Fibroblast of lung (primary cell): ENCODE data around the gene CCDC34. TPM values are rescaled to one million over a fixed set of nuclear protein-coding genes. Genes with fewer than 3 reads are reported as not detected.
"Not testable (repeated sequence)": the region's sequence is repeated elsewhere in the genome, so short reads cannot be mapped to it uniquely, and the experiment has no call there.

Experiments used
- DNase-seq, 2 donors: peaks; one replicate each; pipeline versions ENCODE4 v3.0.0 to v3.0.0-alpha.2; 2010; ENCODE audit warnings: low read depth in 2 of 2
- H2AFZ ChIP-seq: 2 replicates; pipeline ENCODE4 v1.5.1; 2012; ENCODE audit warnings: low read length, control low read depth, inconsistent platforms
- H3K27ac ChIP-seq: 2 replicates; pipeline ENCODE4 v1.5.1; 2011; ENCODE audit warnings: low read length, control low read depth; ENCODE audit not compliant: insufficient read depth
- H3K27me3 ChIP-seq: 2 replicates; pipeline ENCODE4 v1.5.1; 2011; ENCODE audit warnings: mild to moderate bottlenecking, low read length; ENCODE audit not compliant: control insufficient read depth, insufficient read depth
- H3K36me3 ChIP-seq: 2 replicates; pipeline ENCODE4 v1.5.1; 2011; ENCODE audit warnings: low read length; ENCODE audit not compliant: control insufficient read depth, insufficient read depth
- H3K4me1 ChIP-seq: 2 replicates; pipeline ENCODE4 v1.5.1; 2011; ENCODE audit warnings: low read length; ENCODE audit not compliant: control insufficient read depth, insufficient read depth; ENCODE audit errors: extremely low read depth
- H3K4me2 ChIP-seq: 2 replicates; pipeline ENCODE4 v1.5.1; 2011; ENCODE audit warnings: low read length, control low read depth; ENCODE audit not compliant: insufficient read depth; ENCODE audit errors: extremely low read depth
- H3K4me3 ChIP-seq, 4 experiments: fragments of 200-600 bp in 1 of 4; sonication (generic) in 1 of 4; replicated peaks in 1 of 4; 2 replicates each; pipeline ENCODE4 v1.5.1; 2011 to 2016; ENCODE audit warnings: low read length in 4 of 4, low read depth in 3 of 4, mild to moderate bottlenecking in 3 of 4, control low read depth in 2 of 4, inconsistent platforms in 1 of 4, mixed read lengths in 1 of 4; ENCODE audit not compliant: insufficient read depth in 1 of 4; ENCODE audit errors: control extremely low read depth in 1 of 4
- H3K79me2 ChIP-seq: 2 replicates; pipeline ENCODE4 v1.5.1; 2012; ENCODE audit warnings: mild to moderate bottlenecking, low read length, inconsistent platforms; ENCODE audit not compliant: control insufficient read depth, insufficient read depth
- H3K9ac ChIP-seq: 2 replicates; pipeline ENCODE4 v1.5.1; 2011; ENCODE audit warnings: mild to moderate bottlenecking, low read length, control low read depth; ENCODE audit not compliant: insufficient read depth
- H3K9me3 ChIP-seq: 2 replicates; pipeline ENCODE4 v1.5.1; 2012; ENCODE audit warnings: low read depth, low read length; ENCODE audit not compliant: control insufficient read depth, insufficient read depth
- H4K20me1 ChIP-seq: 2 replicates; pipeline ENCODE4 v1.5.1; 2011; ENCODE audit warnings: low read length; ENCODE audit not compliant: control insufficient read depth, insufficient read depth; ENCODE audit errors: extremely low read depth
- EZH2 ChIP-seq: IDR thresholded peaks from 2 replicates; pipeline ENCODE4 v1.5.1; 2012; ENCODE audit warnings: low read length, control low read depth, mild to moderate bottlenecking; ENCODE audit errors: missing control alignments
- polyA plus RNA-seq, 2 donors: library from polyadenylated mRNA; depleted of rRNA in 1 of 2; stranded (reverse) in 1 of 2; unstranded in 1 of 2; fragments of >200 nt; gene quantifications; 2 replicates each; pipeline ENCODE4 v1.2.1, GENCODE V29; 2011 to 2012; ENCODE audit warnings: missing spikeins in 1 of 2
- total RNA-seq: library from RNA; depleted of rRNA; stranded (reverse); fragments of >200 nt; gene quantifications from 2 replicates; pipeline ENCODE4 v1.2.1, GENCODE V29; 2014
- TF ChIP-seq, protein P1 (sequence below), 2 donors: IDR thresholded peaks in 1 of 2; conservative IDR thresholded peaks in 1 of 2; 1 replicate in 1 of 2; 2 replicates in 1 of 2; pipeline ENCODE4 v1.5.1; 2011 to 2012; ENCODE audit warnings: low read length in 2 of 2, control low read depth in 1 of 2, inconsistent platforms in 1 of 2, low read depth in 1 of 2, mild to moderate bottlenecking in 1 of 2

Gene CCDC34
- total and polyA plus RNA-seq, 2 donors (not counting 1 experiment from before 2014, with no cell fraction given): 3.8 to 4.6 TPM

DNA sequence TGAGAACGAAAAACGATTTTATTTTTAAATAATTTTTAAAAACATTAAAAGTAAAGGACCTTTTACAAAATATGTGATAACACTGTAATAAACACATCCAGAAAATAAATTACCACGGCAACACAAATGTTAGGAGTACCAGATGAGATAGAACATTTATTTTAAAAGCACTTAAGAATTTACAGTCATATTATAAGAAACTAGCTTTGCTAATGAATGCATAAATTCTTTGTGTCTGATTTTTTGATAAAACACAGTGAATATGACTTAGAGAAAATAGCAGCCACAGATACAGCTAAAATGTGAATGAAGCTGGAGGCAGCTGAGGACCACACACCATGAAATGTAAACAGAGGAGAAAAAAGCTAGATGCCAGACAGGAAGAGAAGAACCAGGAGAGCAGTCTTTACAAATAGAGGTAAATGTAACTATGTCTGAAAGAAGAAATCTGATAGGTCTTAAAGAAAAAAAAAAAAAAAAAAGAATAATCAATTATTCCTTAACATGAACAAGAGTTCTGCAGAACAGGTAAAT lies 14.6 kb downstream of the CCDC34 start:
- no peak overlapping the region for H3K27ac ChIP-seq
- no peak overlapping the region for H3K4me3 ChIP-seq
- H3K27me3 ChIP-seq: no peaks in the 10 kb centered on the region
- no peaks in the 10 kb centered on the region for H3K4me1 ChIP-seq
- TF ChIP-seq, protein P1, sequence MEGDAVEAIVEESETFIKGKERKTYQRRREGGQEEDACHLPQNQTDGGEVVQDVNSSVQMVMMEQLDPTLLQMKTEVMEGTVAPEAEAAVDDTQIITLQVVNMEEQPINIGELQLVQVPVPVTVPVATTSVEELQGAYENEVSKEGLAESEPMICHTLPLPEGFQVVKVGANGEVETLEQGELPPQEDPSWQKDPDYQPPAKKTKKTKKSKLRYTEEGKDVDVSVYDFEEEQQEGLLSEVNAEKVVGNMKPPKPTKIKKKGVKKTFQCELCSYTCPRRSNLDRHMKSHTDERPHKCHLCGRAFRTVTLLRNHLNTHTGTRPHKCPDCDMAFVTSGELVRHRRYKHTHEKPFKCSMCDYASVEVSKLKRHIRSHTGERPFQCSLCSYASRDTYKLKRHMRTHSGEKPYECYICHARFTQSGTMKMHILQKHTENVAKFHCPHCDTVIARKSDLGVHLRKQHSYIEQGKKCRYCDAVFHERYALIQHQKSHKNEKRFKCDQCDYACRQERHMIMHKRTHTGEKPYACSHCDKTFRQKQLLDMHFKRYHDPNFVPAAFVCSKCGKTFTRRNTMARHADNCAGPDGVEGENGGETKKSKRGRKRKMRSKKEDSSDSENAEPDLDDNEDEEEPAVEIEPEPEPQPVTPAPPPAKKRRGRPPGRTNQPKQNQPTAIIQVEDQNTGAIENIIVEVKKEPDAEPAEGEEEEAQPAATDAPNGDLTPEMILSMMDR (conservative IDR thresholded peaks at IDR 0.05 in 1 of 2, IDR thresholded peaks at IDR 0.05 in 1 of 2; ENCODE audit: low read depth in 1 of 2, low read length in 2 of 2): no peak
- no peak for TF ChIP-seq EZH2
- no peak overlapping the region for H3K9ac ChIP-seq
- DNase-seq: no peak
- no peaks in the 10 kb centered on the region for H3K36me3 ChIP-seq
- no peak overlapping the region for H2AFZ ChIP-seq
- no peaks in the 10 kb centered on the region for H3K79me2 ChIP-seq
- H4K20me1 ChIP-seq: no peaks in the 10 kb centered on the region
- no peaks in the 10 kb centered on the region for H3K9me3 ChIP-seq
- H3K4me2 ChIP-seq: no peak overlapping the region

DNA sequence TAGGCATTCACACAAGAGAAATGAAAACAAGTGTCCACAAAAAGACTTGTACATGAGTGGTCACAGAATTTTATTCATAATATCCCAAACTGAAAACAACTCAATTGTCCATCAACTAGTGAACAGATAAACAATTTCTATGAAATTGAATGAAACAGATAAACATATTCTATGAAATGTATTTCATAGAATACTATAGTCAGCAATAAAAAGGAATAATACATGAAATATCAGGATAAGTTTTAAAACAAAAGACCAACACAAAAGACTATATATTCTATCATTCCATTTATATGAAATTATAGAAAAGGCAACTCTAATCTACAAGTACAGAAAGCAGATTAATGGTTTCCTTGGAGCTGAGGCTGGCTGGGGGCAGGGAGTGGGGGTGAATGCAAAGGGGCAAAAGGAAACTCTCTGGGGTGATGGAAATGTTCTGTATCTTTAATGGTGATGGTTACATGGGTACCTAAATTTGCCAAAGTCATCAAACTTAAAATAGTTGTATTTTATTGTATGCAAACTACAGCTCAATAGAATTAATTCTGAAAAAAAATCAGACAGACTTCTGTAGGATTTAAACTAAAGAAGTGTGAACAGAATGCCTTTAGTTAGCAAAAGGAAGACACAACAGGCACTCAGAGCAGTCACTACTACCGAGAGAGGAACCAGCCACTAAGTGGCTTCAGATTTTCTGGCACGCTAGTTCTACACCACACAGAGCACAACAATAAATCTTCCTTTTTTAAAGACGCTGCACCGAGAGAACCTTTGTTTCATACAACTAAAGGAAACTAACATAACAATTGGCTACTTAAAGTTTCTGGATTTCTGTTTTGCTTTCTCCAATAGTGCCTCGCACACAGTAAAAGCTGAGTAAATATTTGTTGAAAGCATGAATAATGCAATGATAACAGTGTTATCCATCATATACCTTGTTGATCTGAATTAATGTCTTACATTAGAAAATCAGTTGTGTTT lies 15.4 kb downstream of the CCDC34 start:
- Histone ChIP-seq H3K79me2 (no peaks in the 10 kb centered on the region), H4K20me1 (no peaks in the 10 kb centered on the region), H3K4me2 (peak overlapping the region; percentile 51), H3K27me3 (no peaks in the 10 kb centered on the region), H3K4me1 (no peaks in the 10 kb centered on the region), H3K27ac (no peak overlapping the region), H3K9ac (no peak overlapping the region), H3K36me3 (no peaks in the 10 kb centered on the region), H2AFZ (peak overlapping the region; percentile 60), H3K9me3 (no peaks in the 10 kb centered on the region), H3K4me3 (no peak overlapping the region)
- DNase-seq: no peak
- TF ChIP-seq, protein P1 (conservative IDR thresholded peaks at IDR 0.05 in 1 of 2, IDR thresholded peaks at IDR 0.05 in 1 of 2; ENCODE audit: low read depth in 1 of 2, low read length in 2 of 2): no peak
- TF ChIP-seq EZH2: no peak

DNA sequence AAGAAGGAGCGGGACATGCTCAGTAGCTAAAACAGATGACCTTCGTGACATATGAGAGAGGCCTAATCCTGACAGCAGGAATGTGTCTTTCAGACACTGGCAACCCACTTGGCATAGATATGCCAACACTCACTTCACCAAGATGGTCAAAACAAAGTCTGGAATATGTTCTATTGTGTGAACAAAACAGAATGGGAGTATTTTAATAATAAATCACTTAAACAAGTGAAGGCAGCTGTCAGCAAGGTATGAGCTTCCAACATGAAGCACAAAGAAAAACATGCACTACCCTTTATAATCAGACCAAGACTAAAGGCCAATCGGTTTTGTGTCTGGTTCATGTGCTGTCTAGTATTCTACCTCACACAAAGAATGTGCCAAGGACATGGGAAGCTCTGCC lies 23.1 kb downstream of the CCDC34 start:
- Histone ChIP-seq H3K27ac (no peak overlapping the region), H3K9ac (no peak overlapping the region)
- TF ChIP-seq, protein P1 (conservative IDR thresholded peaks at IDR 0.05 in 1 of 2, IDR thresholded peaks at IDR 0.05 in 1 of 2; ENCODE audit: low read depth in 1 of 2, low read length in 2 of 2): no peak
- TF ChIP-seq EZH2: no peak

DNA sequence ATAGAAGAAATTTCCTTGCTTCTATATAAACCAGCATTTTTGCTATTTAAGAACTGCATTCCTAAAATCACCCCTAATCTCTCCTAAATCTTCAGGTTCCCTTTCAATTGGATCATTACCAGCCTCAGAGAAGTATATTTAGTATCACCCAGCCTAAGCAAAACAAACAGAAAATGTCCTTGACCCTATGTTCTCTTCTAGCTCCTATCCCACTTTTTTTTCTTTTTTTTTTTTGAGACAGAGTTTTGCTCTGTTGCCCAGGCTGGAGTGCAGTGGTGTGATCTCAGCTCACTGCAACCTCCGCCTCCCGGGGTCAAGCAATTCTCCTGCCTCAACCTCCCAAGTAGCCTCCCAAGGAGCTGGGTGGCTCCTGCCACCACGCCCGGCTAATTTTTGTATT lies 28.3 kb downstream of the CCDC34 start:
- not testable (repeated sequence) for DNase-seq, H3K27ac ChIP-seq, H3K9me3 ChIP-seq, H3K4me1 ChIP-seq, H3K4me2 ChIP-seq, H3K27me3 ChIP-seq, H3K36me3 ChIP-seq, H3K79me2 ChIP-seq, H4K20me1 ChIP-seq, H3K9ac ChIP-seq, H3K4me3 ChIP-seq, H2AFZ ChIP-seq

More for the DNA sequence above, 23.1 kb downstream of the CCDC34 start:
- no peaks in the 10 kb centered on the region for H3K36me3 ChIP-seq
- no peak overlapping the region for H2AFZ ChIP-seq
- no peaks in the 10 kb centered on the region for H4K20me1 ChIP-seq
- DNase-seq: no peak
- H3K79me2 ChIP-seq: no peaks in the 10 kb centered on the region
- H3K4me3 ChIP-seq: no peak overlapping the region
- H3K4me1 ChIP-seq: no peaks in the 10 kb centered on the region
- H3K4me2 ChIP-seq: no peak overlapping the region
- H3K27me3 ChIP-seq: no peaks in the 10 kb centered on the region
- H3K9me3 ChIP-seq: no peaks in the 10 kb centered on the region
